NB4 (cell line): Measurements from ENCODE around the gene MBNL2.

Source experiments
- DNase-seq: peaks from one replicate; pipeline ENCODE4 v3.0.0; 2010; ENCODE audit warnings: low read depth
- H3K4me3 ChIP-seq: one replicate; pipeline ENCODE4 v1.5.1; 2011; ENCODE audit warnings: mild to moderate bottlenecking, low read depth, low read length, moderate library complexity
- MYC ChIP-seq: IDR thresholded peaks from 2 replicates; pipeline ENCODE4 v1.6.1; 2011; ENCODE audit warnings: low read depth, low read length
- POLR2A ChIP-seq: IDR thresholded peaks from 2 replicates; pipeline ENCODE4 v1.6.1; 2011; ENCODE audit warnings: mild to moderate bottlenecking; ENCODE audit not compliant: insufficient read length; ENCODE audit errors: extremely low read depth
- TF ChIP-seq, protein P1 (sequence below): IDR thresholded peaks from one replicate; pipeline ENCODE4 v1.5.1; 2012; ENCODE audit warnings: low read depth, low read length
- TF ChIP-seq, protein P2 (sequence below): IDR thresholded peaks from 2 replicates; pipeline ENCODE4 v1.6.1; 2011; ENCODE audit warnings: low read depth, low read length

Gene MBNL2

DNA sequence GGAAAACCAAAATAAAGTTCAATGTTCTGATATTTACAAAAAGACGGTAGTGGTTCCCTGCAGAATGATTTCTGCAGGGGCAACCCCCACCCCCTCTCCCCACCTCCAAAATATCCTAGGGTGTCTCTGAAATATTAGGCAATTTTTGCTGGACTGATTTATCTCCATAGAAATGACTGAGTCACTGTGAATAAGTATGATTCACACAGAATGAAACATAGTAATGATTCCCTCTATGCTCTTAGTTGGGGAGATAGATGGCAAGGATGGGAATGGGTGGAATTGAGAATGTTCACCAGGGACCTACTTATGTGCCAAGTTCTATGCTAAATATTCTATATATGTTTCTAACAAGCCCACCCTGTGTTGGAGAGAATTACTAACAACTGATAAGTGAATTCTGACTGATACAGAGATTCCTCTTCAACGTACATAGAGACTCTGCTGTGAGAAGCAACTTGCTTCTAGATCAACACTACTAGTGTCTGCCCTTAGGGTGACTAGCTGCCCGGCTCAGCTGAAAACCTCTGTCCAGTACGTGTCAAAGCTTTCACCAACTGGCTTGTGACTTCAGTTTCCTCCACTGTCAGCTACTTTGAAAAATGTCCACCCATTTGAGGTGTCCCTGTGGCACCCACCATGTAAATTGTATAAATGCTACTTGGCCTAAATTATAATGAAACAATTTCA lies 173.5 kb downstream of the MBNL2 start:
- TF ChIP-seq, protein P1, sequence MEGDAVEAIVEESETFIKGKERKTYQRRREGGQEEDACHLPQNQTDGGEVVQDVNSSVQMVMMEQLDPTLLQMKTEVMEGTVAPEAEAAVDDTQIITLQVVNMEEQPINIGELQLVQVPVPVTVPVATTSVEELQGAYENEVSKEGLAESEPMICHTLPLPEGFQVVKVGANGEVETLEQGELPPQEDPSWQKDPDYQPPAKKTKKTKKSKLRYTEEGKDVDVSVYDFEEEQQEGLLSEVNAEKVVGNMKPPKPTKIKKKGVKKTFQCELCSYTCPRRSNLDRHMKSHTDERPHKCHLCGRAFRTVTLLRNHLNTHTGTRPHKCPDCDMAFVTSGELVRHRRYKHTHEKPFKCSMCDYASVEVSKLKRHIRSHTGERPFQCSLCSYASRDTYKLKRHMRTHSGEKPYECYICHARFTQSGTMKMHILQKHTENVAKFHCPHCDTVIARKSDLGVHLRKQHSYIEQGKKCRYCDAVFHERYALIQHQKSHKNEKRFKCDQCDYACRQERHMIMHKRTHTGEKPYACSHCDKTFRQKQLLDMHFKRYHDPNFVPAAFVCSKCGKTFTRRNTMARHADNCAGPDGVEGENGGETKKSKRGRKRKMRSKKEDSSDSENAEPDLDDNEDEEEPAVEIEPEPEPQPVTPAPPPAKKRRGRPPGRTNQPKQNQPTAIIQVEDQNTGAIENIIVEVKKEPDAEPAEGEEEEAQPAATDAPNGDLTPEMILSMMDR: no peak
- H3K4me3 ChIP-seq: no peak overlapping the region
- no peak for DNase-seq

DNA sequence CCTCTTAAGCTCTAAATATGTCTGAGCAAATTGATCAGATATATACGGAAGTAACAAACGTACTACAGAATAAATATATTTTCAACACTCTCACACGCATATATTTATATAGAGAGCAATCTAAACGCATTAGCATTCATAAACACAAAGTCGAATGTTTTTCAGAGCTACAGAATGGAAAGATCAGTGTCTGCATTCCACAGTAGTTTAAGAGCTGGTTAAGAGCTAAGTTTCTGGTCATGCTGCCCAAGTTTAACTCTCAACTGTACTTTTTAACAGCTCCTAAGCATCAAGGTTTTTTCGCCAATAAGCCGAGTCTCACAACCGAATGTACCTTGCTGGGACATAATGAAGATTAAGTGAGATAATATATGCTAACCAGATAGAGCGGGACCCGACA lies 175.1 kb downstream of the MBNL2 start:
- TF ChIP-seq, protein P2, sequence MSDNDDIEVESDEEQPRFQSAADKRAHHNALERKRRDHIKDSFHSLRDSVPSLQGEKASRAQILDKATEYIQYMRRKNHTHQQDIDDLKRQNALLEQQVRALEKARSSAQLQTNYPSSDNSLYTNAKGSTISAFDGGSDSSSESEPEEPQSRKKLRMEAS: no peak
- no peak for DNase-seq
- H3K4me3 ChIP-seq: no peak overlapping the region

DNA sequence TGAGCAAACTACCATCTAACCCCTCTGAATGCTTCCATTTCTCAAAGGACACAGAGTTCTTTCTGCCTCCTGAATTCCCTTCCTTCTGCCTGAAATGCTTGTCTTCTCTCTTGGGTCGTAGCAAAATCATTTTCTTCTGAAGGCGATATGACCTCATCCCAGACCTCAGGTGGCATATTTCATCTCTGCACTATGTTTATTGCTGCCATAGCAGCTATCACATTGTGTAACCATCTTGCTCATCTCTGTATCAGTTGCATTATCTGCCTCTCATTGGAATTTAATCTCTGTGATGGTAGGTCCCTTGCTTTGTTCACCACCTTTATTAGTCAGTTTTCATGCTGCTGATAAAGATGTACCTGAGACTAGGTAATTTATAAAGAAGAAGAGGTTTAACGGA lies 179.3 kb downstream of the MBNL2 start:
- DNase-seq: no peak
- no peak for TF ChIP-seq MYC
- no peak for TF ChIP-seq POLR2A
- TF ChIP-seq, protein P2: no peak
- TF ChIP-seq, protein P1: no peak
- H3K4me3 ChIP-seq: no peak overlapping the region

DNA sequence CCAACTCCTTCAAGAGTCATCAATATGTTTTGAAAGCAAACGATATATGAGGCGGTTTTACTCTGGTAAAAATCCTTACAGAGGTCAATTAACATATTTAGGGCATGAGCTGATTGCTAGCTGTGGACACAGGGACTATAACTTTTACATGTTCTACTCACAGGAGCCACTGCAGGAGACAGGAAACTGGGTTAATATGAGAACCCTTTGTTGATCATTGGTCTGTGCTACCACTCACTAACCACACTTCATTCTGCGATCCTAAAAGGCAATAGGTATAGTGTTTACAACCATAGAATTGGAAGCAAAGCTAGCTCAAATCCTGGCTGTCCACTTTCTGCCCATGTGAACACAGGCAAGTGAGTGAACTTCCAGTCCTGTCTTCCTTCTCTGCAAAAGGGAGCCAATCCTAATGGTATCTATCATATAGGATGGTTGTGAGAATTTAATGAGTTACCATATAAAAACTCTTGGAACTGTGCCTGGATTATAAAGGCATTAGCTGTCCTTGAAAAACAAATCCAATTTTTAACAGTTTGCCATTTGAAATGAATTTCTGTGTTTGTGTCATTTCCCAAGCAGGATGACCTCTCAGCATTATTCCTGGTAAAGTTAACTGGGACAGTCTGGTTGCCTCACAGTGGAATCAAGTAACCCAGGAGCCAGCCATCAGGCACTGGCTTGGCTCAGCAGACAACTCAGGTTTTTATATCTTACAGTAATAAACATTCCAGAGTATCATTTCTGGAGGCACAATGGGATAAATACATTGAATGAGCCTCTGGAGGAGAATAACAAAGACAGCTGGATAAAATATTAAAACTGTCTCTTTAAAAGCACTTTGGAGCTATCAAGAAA lies 182.0 kb downstream of the MBNL2 start:
- H3K4me3 ChIP-seq: no peak overlapping the region
- TF ChIP-seq, protein P2: no peak
- TF ChIP-seq, protein P1: no peak
- TF ChIP-seq MYC: no peak
- TF ChIP-seq POLR2A: no peak
- no peak for DNase-seq

DNA sequence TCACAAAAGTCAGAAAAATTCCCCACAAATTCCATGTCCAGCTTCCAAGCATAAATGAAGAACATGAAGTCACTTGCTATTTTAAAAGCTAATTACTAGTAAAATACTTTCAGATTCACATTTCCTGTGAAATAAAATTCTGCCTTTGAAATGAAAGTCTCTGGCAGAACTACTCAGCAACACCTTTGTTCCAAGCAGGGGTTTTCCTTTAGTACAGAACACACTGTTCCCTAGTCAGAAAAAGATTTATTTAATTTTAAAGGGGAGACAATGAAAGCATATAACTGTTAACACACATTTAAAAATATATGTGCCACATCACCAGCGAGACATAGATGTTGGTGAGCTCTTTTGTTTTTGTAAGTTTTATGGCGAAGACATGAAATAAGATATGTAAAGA lies 185.4 kb downstream of the MBNL2 start:
- TF ChIP-seq, protein P2: no peak
- TF ChIP-seq POLR2A (no peak), MYC (no peak)
- no peak for DNase-seq
- no peak overlapping the region for H3K4me3 ChIP-seq

DNA sequence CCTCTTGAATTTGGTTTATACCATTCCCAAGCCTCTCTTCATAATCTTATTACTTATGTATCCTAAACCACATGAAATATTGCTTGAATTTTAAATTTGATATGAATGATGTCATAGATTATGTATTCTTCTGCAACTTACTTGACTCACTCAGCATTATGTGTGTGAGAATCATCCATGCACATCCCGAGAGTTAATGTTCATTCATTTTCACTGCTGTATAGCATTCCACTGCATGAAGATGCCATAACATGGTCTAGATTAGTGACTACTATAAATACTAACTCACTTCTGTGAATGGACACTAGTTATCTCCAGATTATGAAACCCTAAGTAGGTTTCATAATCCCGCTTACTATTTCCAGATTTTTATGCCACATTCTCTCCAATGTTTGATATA lies 186.8 kb downstream of the MBNL2 start:
- H3K4me3 ChIP-seq: no peak overlapping the region
- no peak for DNase-seq
- TF ChIP-seq, protein P2: no peak
- TF ChIP-seq POLR2A: no peak
- TF ChIP-seq, protein P1: no peak
- TF ChIP-seq MYC: no peak
